Stimulated activated CD8-positive, alpha-beta memory T cell treated with anti-CD3 and anti-CD28 coated beads, Interleukin-4, amount 100 ng/mL, for 4 hours (primary cell): ENCODE results near the gene TRIP13.

Experiments used
- DNase-seq, 2 donors: peaks; one replicate each; pipeline ENCODE4 v3.0.0-alpha.2; 2020; ENCODE audit warnings: low read depth in 2 of 2, low spot score in 1 of 2

TRIP13 gene

GRCh38 chr5:949815-950560 lies 57.3 kb downstream of the TRIP13 start:
- DNase-seq = no peak

GRCh38 chr5:951940-952596 lies 59.4 kb downstream of the TRIP13 start:
- DNase-seq = no peak

DNA sequence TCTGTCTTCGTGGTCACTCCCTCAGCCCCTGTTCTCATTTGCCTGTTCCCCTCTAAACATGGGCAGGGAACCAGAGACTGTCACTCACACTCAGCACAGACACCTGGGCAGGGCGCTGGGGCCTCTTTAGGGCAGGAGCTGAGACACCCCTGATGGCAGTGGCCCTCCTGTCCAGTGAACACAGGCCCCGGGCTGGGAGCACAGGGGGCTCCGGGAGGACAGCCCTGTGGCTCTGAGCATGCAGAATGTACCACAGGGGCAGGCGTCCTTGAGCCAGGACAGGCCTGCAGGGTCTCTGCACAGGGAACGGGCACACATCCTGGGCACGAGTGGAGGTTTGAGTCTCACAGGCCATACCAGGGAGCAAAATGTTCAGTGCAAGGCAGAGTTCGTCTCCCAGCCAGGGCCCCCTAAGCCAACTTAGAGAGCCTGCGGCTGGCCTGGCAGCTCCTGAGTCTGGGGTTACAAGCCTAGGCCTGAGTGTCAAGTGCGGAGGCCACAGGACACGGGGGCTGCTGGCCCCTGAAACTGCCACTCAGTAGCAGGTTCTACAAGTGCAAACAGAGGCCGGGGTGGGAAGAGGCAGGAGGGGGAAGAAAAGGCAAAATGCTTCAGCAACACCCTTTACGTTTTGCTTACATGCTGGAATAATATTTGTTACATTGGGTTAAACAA lies 60.0 kb downstream of the TRIP13 start:
- no peak for DNase-seq

GRCh38 chr5:953535-954449 lies 61.1 kb downstream of the TRIP13 start:
- no peak for DNase-seq

- DNase-seq = no peak
Observed at GRCh38 chr5:955886-956761, 63.4 kb downstream of the TRIP13 start.

DNA sequence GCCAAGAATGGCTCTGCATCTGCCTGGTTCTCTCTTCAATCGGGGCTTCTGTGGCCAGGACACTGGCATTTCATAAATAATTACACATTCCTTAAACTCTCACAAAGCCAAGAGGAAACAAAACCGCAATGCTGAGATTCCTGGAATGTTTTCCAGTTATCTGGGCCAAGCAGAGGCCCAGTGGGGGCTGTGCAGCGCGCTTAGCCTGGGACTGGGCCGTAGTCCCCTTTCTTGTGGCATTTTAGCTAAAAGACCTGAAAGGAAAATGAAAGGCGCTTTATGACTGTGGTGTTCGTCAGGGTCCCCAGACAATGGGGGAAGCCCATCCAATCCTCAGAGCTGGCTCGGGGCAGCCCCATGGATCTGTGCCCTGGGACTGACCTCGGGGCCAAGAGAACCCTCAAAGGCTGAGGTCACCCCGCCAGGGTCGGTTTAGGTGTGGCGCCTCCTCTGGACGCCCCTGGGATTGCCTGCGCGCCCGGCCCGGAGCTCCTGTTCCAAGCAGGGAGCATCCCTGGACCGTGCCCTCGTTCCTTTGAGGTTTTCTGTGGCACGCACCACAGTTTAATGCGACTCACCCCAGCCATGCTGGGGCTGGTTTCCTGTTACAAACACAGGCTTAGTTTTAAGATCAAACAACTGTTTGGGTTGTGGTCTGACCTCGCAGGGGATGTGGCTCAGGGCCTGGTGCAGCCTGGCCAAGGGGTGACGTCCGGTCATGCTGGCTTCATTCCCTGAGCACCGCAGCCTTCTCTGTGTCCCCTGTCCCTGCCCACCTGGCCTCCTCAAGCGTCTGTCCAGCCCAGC lies 64.5 kb downstream of the TRIP13 start:
- no peak for DNase-seq

DNA sequence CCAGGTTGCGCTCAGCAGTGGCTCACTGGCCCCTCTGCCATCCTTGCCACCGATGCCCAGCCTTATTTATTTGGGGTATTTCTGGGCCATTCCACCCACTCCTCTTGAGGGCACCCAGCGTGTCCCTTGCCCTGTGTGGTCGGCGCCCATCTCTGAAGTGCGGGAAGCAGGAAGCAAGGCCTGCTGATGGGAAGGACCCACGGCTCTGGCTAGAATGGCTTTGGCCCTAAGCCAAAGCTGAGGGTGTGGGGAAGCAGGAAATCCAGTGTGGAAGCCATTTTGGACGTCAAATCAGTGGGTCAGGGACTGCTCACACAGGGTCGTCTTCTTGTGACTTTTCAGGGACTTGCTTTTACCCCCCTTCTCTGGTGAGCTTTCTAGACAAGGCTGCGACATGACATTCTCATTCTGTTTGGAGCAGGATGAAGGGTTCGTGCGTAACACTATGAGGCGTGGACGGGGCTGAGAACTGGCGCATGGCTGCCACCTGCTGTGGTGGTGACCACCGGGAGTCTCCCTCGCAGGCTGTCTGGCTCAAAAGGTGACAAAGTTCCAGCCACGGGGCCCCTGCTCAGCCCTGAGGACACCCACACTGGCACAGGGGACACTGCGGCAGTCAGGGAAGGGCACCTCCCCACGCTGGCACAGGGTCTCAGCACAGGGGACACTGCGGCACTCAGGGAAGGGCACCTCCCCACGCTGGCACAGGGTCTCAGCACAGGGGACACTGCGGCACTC lies 65.2 kb downstream of the TRIP13 start:
- no peak for DNase-seq

- DNase-seq = no peak
Observed at GRCh38 chr5:958701-959571, 66.3 kb downstream of the TRIP13 start.

- no peak for DNase-seq
Observed at GRCh38 chr5:959581-960531, 67.2 kb downstream of the TRIP13 start.

GRCh38 chr5:960551-960950 lies 67.9 kb downstream of the TRIP13 start:
- no peak for DNase-seq

DNA sequence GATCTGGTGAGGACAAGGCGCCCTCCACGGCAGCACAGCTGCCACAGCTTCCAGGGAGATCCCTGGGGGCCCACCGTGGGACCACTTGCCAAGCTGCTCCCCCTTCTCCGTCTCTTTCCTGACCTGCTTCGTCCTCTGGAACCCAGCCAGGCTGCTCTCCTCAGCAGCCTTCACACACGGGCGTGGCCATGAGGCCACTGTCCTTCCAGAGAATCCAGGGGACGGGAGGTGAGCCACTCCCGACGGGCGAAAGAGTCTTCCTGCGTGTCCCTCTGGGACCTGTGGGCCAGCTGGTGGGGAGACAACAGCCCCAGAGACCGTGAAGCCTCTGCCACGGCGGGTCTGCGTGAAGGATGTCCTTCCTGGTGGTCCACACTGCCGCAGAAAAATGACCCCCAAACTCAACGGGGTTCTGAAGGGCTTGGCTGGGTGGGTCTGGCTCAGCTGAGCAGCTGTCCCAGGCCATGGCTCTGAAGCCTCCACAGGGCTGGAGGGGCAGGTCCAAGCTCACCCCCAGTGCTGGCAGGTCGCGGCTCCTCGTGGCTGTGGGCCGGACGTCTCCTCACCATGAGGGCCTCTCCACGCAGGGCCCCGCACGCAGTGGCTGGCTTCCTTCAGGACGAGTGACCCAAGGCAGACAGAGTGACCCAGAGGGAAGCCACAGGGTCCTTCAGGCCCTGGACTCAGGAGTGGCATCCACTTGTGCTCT lies 68.5 kb downstream of the TRIP13 start:
- DNase-seq = no peak

DNA sequence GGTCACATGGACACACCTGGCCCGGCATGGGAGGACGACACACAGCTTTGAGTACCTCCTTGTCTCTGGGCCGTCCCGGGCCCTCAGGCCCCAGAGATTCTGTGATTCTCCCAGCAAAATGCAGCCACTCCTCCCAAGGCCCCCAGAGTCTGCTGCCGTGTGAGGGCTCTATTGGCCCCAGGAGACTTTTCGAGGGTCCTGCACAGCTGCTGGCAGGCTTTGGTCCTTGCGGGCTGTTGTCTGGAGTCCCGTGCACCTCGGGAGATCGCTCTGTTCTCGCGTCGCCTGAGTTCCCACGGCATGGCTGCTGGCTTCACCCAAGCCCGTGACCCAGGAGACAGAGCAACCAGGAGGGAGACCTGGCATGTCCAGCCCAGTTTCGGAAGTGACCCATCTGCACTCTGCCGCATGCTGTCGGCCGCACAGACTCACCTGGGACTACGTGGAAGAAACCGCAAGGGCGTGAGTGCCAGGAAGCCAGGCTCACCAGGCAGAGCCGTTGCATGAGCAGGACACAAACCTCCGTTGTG lies 69.1 kb downstream of the TRIP13 start:
- DNase-seq = no peak

DNA sequence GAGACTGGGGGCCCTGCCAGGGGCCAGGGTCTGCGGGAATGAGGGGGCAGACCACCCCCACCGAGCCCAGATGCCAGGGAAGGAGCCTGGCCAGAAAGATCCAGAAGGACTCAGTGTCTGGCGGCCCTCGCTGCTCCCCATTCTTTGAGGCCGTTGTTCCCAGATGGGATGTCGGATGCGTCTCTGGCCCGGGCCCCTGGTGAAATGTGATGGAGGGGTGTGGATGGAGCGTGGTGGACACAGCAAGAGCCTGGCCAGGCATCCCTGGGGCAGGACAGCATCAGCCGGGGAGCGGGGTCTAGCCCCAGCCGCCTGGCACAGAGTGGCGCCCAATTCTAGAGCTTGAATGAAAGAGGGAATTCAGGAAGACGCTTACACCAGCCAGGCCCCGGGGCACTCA lies 69.7 kb downstream of the TRIP13 start:
- no peak for DNase-seq

- no peak for DNase-seq
Observed at GRCh38 chr5:962801-963200, 70.1 kb downstream of the TRIP13 start.

DNA sequence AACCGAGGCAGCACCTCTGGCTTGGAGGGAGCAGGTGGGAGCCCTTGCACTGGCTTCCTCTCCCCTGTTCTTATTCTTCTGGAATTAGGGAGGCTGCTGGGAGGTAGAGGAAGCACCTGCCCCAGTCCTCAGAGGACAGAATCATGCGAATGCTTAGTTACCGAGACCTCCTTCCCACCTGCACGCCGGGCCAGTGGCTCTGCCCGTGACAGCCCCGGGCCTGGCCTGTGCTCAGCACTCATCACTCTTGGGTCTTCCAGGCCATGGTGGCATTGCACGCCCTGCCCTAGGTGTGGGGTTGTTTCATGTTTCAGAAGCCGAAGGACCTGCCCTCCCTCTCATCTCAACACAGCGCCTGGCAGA lies 70.6 kb downstream of the TRIP13 start:
- no peak for DNase-seq
